Measurements from ENCODE around the gene ASB3. TPM values are rescaled to one million over a fixed set of nuclear protein-coding genes. Genes with fewer than 3 reads are reported as not detected.

The ASB3 gene
- total RNA-seq, 1 experiment from 2014 or later, result 11.9 TPM

GRCh38 chr2:53701221-53701620, 85.5 kb downstream of the ASB3 start:
- DNase-seq (no peak), ATAC-seq (no peak)
- no peaks in the 10 kb centered on the region for H3K9me2 ChIP-seq (replicated peaks; ENCODE audit: low read length)
- no peaks in the 10 kb centered on the region for H3K9me3 ChIP-seq (ENCODE audit: low read length)
- ChIA-PET CTCF (no interaction called here), POLR2A (ENCODE audit: unreplicated experiment) (no interaction called here)
- no TSS peak for BruUV-seq (replicated peaks)
- no peak for TF ChIP-seq CTCF (conservative IDR thresholded peaks at IDR 0.05; ENCODE audit: low read depth, low read length)
- no peak for TF ChIP-seq EZH2phosphoT487 (IDR thresholded peaks at IDR 0.05; ENCODE audit: borderline replicate concordance, low read length)
- no peak for TF ChIP-seq EZH2 (IDR thresholded peaks at IDR 0.05; ENCODE audit: low read length, unreplicated experiment)
- H4K20me1 ChIP-seq (ENCODE audit: low read length), result no peaks in the 10 kb centered on the region
- intact Hi-C loops (cut with micrococcal nuclease), result no loop called here
- H3K9ac ChIP-seq (ENCODE audit: low read length), result no peak overlapping the region
- H3K4me2 ChIP-seq (ENCODE audit: low read length), result no peak overlapping the region
- no peak overlapping the region for H2AFZ ChIP-seq (ENCODE audit: low read length)
- H3K27me3 ChIP-seq (ENCODE audit: low read length), result no peaks in the 10 kb centered on the region
- no peaks in the 10 kb centered on the region for H3K4me1 ChIP-seq (ENCODE audit: insufficient read depth, low read length)
- H3K27ac ChIP-seq (ENCODE audit: low read length), result no peak overlapping the region
- H3F3A ChIP-seq (ENCODE audit: low read length, unreplicated experiment), result no peaks in the 10 kb centered on the region
- no peak overlapping the region for H3K4me3 ChIP-seq (ENCODE audit: low read length)
- no peaks in the 10 kb centered on the region for H3K79me2 ChIP-seq (ENCODE audit: low read length)
- no peaks in the 10 kb centered on the region for H3K36me3 ChIP-seq (ENCODE audit: low read depth, low read length)

DNA sequence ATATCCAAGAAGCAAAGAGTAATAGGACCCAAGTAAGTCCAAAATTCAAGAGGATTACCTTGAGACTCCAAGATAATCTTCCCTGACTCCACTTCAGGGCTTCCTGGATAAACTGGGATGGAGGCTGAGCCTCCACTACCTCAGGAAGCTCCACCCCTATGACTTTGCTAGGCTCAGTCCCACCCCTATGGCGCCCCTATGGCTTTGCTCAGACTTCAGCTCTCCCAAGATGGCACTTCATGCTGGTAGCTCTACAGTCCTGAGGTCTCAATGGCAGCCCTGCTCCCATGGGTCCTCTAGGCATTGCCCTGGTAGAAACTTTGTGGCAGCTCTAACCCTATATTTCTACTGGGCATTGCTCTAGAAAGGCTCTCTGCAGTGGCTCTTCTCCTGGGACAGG, 89.1 kb downstream of the ASB3 start:
- Histone ChIP-seq H2AFZ (ENCODE audit: low read length) (no peak overlapping the region), H3K4me2 (ENCODE audit: low read length) (no peak overlapping the region), H3K9me2 (replicated peaks; ENCODE audit: low read length) (no peaks in the 10 kb centered on the region), H3K4me3 (ENCODE audit: low read length) (no peak overlapping the region), H3K9ac (ENCODE audit: low read length) (no peak overlapping the region), H3K9me3 (ENCODE audit: low read length) (no peaks in the 10 kb centered on the region), H3F3A (ENCODE audit: low read length, unreplicated experiment) (no peaks in the 10 kb centered on the region), H3K4me1 (ENCODE audit: insufficient read depth, low read length) (no peaks in the 10 kb centered on the region), H3K36me3 (ENCODE audit: low read depth, low read length) (no peaks in the 10 kb centered on the region), H3K79me2 (ENCODE audit: low read length) (no peaks in the 10 kb centered on the region), H3K27ac (ENCODE audit: low read length) (no peak overlapping the region), H3K27me3 (ENCODE audit: low read length) (no peaks in the 10 kb centered on the region), H4K20me1 (ENCODE audit: low read length) (no peaks in the 10 kb centered on the region)
- ATAC-seq, result no peak
- intact Hi-C loops (cut with micrococcal nuclease), result no loop called here
- ChIA-PET POLR2A (ENCODE audit: unreplicated experiment) (no interaction called here), CTCF (no interaction called here)
- TF ChIP-seq EZH2phosphoT487 (IDR thresholded peaks at IDR 0.05; ENCODE audit: borderline replicate concordance, low read length) (no peak), CTCF (conservative IDR thresholded peaks at IDR 0.05; ENCODE audit: low read depth, low read length) (no peak), EZH2 (IDR thresholded peaks at IDR 0.05; ENCODE audit: low read length, unreplicated experiment) (no peak)
- DNase-seq, result no peak
- BruUV-seq (replicated peaks), result no TSS peak

GRCh38 chr2:53697092-53697491, 89.7 kb downstream of the ASB3 start:
- DNase-seq, result no peak
- Histone ChIP-seq H3K27ac (ENCODE audit: low read length) (no peak overlapping the region), H3K9me2 (replicated peaks; ENCODE audit: low read length) (no peaks in the 10 kb centered on the region), H3K4me3 (ENCODE audit: low read length) (no peak overlapping the region), H3K4me1 (ENCODE audit: insufficient read depth, low read length) (no peaks in the 10 kb centered on the region), H3K9ac (ENCODE audit: low read length) (no peak overlapping the region), H3K27me3 (ENCODE audit: low read length) (no peaks in the 10 kb centered on the region), H2AFZ (ENCODE audit: low read length) (no peak overlapping the region), H4K20me1 (ENCODE audit: low read length) (no peaks in the 10 kb centered on the region), H3K9me3 (ENCODE audit: low read length) (no peaks in the 10 kb centered on the region), H3K4me2 (ENCODE audit: low read length) (no peak overlapping the region), H3K36me3 (ENCODE audit: low read depth, low read length) (no peaks in the 10 kb centered on the region), H3K79me2 (ENCODE audit: low read length) (no peaks in the 10 kb centered on the region), H3F3A (ENCODE audit: low read length, unreplicated experiment) (no peaks in the 10 kb centered on the region)
- intact Hi-C loops (cut with micrococcal nuclease), result no loop called here
- ChIA-PET POLR2A (ENCODE audit: unreplicated experiment) (no interaction called here), CTCF (no interaction called here)
- no TSS peak for BruUV-seq (replicated peaks)
- no peak for ATAC-seq
- TF ChIP-seq EZH2phosphoT487 (IDR thresholded peaks at IDR 0.05; ENCODE audit: borderline replicate concordance, low read length), result no peak
- no peak for TF ChIP-seq EZH2 (IDR thresholded peaks at IDR 0.05; ENCODE audit: low read length, unreplicated experiment)
- TF ChIP-seq CTCF (conservative IDR thresholded peaks at IDR 0.05; ENCODE audit: low read depth, low read length), result no peak

Data from PC-3 (cell line).